ENCODE results near the gene MYL4.
"Not testable (repeated sequence)": the region's sequence is repeated elsewhere in the genome, so short reads cannot be mapped to it uniquely, and the experiment has no call there.

The MYL4 gene

DNA sequence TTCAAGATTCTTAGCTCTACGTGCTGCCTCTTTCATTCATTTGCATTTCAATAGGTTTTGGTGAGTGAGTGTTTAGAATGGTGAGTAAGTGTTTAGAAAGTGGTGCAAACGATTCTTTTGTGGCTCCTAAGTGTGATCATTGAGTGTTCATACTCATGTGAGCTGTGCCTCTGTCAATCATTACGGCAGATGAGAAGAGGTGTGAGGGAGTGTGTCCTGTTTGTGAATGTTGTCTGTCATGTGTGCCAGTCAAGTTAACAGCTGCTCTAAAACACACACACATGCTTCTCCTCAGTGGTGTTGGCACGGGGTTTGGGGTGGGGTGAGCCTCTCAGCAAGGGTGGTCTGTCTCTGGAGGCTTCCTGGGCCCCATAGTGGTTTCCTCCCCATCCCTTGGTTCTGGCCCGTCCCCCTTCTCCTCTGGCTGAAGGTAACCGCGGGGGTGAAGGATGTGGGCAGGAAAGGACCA is 11.4 kb downstream of the MYL4 start:
- H3K4me1 Mint-ChIP-seq (ENCODE audit: low read depth): peaks cover 56% of the 10 kb centered on the region
- peak overlapping the region; percentile 50 for H3K27ac Mint-ChIP-seq
- intact Hi-C loops (cut with micrococcal nuclease): no loop called here
- no peaks in the 10 kb centered on the region for H3K9me3 Mint-ChIP-seq
- H3K4me3 Mint-ChIP-seq: no peak overlapping the region
- peaks cover 6% of the 10 kb centered on the region for H3K36me3 Mint-ChIP-seq (ENCODE audit: low read depth)
- H3K27me3 Mint-ChIP-seq: peaks cover 32% of the 10 kb centered on the region

DNA sequence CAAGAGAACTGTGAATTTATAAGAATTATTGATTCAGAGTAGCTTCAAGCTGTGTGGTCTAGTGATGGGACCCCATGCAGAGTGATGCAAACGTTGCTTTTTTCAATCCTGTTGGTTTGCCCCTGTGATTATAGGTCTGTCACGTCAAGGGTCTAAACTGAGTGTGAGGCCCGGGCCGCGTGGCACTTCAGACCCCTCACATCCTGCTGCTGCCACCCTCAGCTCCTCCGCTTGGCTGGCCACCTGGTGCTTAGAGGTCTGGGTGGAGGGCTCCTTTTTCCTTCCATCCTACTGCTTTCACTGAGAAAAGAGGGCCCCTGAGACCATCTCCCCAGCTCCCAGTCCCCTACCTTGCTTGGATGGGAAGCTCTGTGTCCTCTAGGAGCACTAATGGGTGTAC is 12.0 kb downstream of the MYL4 start:
- intact Hi-C loops (cut with micrococcal nuclease): no loop called here
- peaks cover 32% of the 10 kb centered on the region for H3K27me3 Mint-ChIP-seq
- no peak overlapping the region for H3K4me3 Mint-ChIP-seq
- peaks cover 6% of the 10 kb centered on the region for H3K36me3 Mint-ChIP-seq (ENCODE audit: low read depth)
- peaks cover 62% of the 10 kb centered on the region for H3K4me1 Mint-ChIP-seq (ENCODE audit: low read depth)
- no peak overlapping the region for H3K27ac Mint-ChIP-seq
- no peaks in the 10 kb centered on the region for H3K9me3 Mint-ChIP-seq

DNA sequence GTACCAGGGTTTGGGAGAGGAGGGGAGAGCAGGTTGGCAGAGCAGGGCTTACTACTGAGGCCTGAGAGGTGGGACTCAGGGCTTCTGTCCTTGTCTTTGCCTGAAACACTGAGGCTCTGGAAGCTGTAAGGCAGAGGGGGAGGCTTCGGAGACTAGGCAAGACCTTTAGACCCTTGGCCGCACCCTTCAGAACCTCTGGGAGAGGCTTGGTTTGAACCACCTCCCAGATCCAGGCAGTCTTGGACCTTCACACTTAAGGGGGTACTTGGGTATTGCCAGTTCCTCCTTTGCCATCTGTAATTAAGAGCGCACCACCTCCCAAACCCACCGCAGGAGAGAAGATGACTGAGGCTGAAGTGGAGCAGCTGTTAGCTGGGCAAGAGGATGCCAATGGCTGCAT is 12.9 kb downstream of the MYL4 start:
- Mint-ChIP-seq H3K27ac (peak overlapping the region; percentile 51), H3K4me3 (no peak overlapping the region), H3K36me3 (ENCODE audit: low read depth) (peaks cover 6% of the 10 kb centered on the region), H3K4me1 (ENCODE audit: low read depth) (peaks cover 69% of the 10 kb centered on the region), H3K27me3 (peaks cover 32% of the 10 kb centered on the region), H3K9me3 (no peaks in the 10 kb centered on the region)
- intact Hi-C loops (cut with micrococcal nuclease): no loop called here

DNA sequence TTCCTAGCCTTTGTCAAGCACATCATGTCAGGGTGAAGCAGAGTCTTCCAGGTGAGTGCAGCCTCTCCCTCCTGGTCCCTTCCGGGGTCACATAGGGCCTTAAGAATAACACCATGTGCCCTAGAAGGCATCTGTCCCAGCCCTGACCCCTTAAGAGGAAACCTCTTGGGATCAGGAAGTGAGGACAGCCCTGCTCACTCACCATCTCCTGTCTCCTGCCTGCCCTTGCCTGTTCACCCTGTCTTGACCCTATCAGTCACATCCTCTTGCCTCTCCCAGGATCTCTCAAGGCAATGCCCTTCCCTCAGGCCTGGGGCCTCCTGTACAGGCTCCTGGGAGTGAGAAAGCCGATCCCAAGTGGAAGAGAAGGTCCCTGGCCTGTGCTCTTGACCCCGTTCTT is 13.9 kb downstream of the MYL4 start:
- no peak overlapping the region for H3K4me3 Mint-ChIP-seq
- intact Hi-C loops (cut with micrococcal nuclease): no loop called here
- H3K27ac Mint-ChIP-seq: peak overlapping the region; percentile 90
- peaks cover 78% of the 10 kb centered on the region for H3K4me1 Mint-ChIP-seq (ENCODE audit: low read depth)
- peaks cover 6% of the 10 kb centered on the region for H3K36me3 Mint-ChIP-seq (ENCODE audit: low read depth)
- H3K9me3 Mint-ChIP-seq: no peaks in the 10 kb centered on the region
- H3K27me3 Mint-ChIP-seq: peaks cover 32% of the 10 kb centered on the region

DNA sequence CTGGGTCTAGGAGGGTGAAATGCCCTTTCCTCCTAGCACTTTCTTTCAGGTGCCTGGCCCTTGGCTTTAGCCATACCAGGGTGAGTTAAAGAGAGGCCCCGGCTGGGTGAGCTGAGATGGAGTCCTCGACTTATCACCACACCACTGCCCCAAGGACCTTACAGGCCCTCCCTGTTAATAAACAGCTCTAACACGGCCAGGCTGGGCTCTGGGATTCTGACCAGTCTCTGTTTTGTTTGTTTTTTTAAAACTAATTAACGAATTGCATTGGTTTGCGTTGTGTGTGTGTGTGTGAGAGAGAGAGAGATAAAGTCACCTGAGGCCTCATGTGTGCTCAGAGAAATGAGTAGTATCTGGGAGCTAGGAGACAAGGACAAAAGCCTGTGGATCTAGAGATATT is 14.3 kb downstream of the MYL4 start:
- no peaks in the 10 kb centered on the region for H3K9me3 Mint-ChIP-seq
- peaks cover 32% of the 10 kb centered on the region for H3K27me3 Mint-ChIP-seq
- H3K4me1 Mint-ChIP-seq (ENCODE audit: low read depth): peaks cover 80% of the 10 kb centered on the region
- peaks cover 6% of the 10 kb centered on the region for H3K36me3 Mint-ChIP-seq (ENCODE audit: low read depth)
- no peak overlapping the region for H3K4me3 Mint-ChIP-seq
- H3K27ac Mint-ChIP-seq: peak overlapping the region; percentile 90
- intact Hi-C loops (cut with micrococcal nuclease): no loop called here

DNA sequence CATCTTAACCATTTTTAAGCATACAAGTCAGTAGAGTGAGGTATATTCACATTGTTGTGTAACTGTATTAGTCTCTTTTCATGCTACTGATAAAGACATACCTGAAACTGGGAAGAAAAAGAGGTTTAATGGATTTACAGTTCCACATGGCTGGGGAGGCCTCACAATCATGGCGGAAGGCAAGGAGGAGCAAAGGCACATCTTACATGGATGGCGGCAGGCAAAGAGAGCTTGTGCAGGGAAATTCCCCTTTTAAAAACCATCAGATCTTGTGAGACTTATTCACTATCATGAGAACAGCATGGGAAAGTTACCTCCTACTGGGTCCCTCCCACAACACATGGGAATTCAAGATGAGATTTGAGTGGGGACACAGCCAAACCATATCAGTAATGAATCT is 14.9 kb downstream of the MYL4 start:
- H3K27ac Mint-ChIP-seq: peak overlapping the region; percentile 90
- intact Hi-C loops (cut with micrococcal nuclease); H3K4me3 Mint-ChIP-seq; H3K36me3 Mint-ChIP-seq (ENCODE audit: low read depth); H3K9me3 Mint-ChIP-seq: not testable (repeated sequence)
- peaks cover 73% of the 10 kb centered on the region for H3K4me1 Mint-ChIP-seq (ENCODE audit: low read depth)
- peaks cover 29% of the 10 kb centered on the region for H3K27me3 Mint-ChIP-seq

DNA sequence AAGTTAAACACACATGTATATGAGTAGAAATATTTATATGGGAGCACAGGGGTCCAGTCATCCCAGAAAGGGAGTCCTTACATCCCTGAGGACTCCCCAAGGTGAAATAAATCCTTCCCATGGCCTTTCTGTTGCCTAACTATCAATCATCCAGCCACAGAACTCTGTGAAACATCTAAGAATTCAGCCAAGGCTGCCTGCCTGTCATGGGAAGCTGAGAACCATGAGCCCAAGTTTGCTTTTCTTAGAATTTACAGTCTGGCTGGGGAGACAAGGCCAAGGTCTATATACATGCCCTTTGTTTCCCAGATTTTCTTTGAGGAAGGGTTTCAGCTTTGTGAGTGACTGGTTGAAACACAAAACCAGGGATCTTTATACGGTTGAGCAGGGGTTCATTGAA is 15.8 kb downstream of the MYL4 start:
- H3K9me3 Mint-ChIP-seq: no peaks in the 10 kb centered on the region
- H3K27ac Mint-ChIP-seq: peak overlapping the region; percentile 90
- intact Hi-C loops (cut with micrococcal nuclease): loop anchor here (5.0 kb wide), 1 partner anchor 38 kb away; the partner anchor contains the start of gene CDC27
- H3K36me3 Mint-ChIP-seq (ENCODE audit: low read depth): peaks cover 6% of the 10 kb centered on the region
- H3K4me1 Mint-ChIP-seq (ENCODE audit: low read depth): peaks cover 72% of the 10 kb centered on the region
- H3K4me3 Mint-ChIP-seq: no peak overlapping the region
- H3K27me3 Mint-ChIP-seq: peaks cover 20% of the 10 kb centered on the region

DNA sequence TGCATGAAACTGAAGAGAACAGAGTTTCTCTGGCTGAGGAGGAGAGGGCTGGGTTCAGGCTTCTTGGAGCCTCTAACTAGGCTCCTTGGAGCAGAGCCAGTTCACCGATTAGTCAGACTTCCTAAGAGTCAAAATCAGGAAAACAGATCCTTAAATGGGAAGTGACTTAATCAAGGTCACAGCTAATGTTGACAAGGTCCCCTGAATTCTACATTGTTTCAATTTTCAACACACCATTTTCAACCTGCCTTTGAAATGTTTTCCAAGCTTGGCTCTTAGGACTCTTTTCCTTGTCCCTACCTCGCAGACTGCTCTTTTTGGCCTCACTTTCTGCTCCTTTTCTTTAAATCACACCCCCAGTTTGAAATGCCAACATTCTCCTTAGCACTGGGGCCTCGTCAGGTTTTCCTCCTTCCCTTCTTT is 16.3 kb downstream of the MYL4 start:
- Mint-ChIP-seq H3K27ac (peak overlapping the region; percentile 90), H3K9me3 (no peaks in the 10 kb centered on the region), H3K27me3 (peaks cover 20% of the 10 kb centered on the region), H3K4me1 (ENCODE audit: low read depth) (peaks cover 72% of the 10 kb centered on the region), H3K4me3 (peak overlapping the region; percentile 10), H3K36me3 (ENCODE audit: low read depth) (peaks cover 6% of the 10 kb centered on the region)
- intact Hi-C loops (cut with micrococcal nuclease): loop anchor here (5.0 kb wide), 1 partner anchor 38 kb away; the partner anchor contains the start of gene CDC27

DNA sequence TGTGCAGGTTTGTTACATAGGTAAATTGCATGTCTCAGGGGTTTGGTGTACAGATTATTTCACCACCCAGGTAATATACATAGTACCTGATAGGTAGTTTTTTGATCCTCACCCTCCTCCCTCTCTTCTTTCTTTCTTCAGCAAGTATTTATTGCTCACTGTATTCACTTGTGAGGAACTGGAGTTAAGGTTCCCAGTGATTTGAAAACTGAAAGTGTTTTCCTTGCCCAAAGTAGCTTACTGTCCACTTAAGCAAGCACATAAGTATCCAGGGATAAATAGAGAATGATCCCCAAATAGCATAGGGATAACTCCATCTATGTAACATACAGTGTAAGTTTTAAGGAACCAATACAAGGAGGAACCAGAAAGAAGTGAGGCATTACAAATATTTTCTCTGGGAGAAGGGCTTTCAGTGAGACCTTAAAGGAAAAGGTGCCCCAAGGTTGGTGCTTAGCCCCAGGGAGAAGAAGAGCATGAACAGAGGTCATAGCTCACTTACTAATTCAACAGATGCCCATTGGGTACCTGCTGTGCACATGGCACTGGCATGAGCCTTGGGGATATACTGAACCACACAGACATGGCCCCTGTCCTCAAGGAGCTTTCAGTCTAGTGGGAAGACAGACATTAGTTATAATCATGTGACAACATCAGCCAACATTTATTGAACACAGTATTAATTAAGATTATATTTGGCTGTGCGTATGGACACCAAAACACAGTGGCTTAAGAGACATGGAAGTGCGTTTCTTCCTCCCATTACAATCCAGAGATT is 17.0 kb downstream of the MYL4 start:
- no peaks in the 10 kb centered on the region for H3K9me3 Mint-ChIP-seq
- H3K27ac Mint-ChIP-seq: peak overlapping the region; percentile 90
- intact Hi-C loops (cut with micrococcal nuclease): loop anchor here (5.0 kb wide), 1 partner anchor 39 kb away; the partner anchor contains the start of gene CDC27

DNA sequence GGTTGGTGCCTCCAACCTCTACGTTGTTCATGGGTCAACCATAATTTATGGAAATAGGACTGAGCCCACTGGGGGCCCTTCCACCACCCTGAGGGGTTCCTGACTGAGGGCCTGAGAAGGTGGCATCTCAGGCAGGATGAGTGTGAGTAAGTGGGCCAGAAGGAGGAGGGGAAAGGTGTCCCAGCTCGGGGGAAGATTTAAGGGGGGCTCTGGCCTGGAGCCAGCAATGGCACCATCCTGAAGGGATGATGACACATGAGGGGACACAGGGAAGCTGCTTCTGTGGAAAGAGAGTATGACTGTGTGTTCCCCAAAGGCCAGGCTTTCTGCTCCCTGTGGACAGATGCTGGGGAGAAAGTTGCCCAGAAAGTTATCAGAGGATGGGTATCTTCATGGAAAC is 18.7 kb downstream of the MYL4 start:
- Mint-ChIP-seq H3K36me3 (ENCODE audit: low read depth) (peaks cover 6% of the 10 kb centered on the region), H3K4me3 (no peak overlapping the region), H3K27me3 (peaks cover 9% of the 10 kb centered on the region), H3K9me3 (no peaks in the 10 kb centered on the region), H3K27ac (no peak overlapping the region), H3K4me1 (ENCODE audit: low read depth) (peaks cover 72% of the 10 kb centered on the region)
- intact Hi-C loops (cut with micrococcal nuclease): loop anchor here (5.0 kb wide), 1 partner anchor 41 kb away; the partner anchor contains the start of gene CDC27

More for the DNA sequence above, 17.0 kb downstream of the MYL4 start:
- peaks cover 76% of the 10 kb centered on the region for H3K4me1 Mint-ChIP-seq (ENCODE audit: low read depth)
- H3K36me3 Mint-ChIP-seq (ENCODE audit: low read depth): peaks cover 6% of the 10 kb centered on the region
- H3K27me3 Mint-ChIP-seq: peaks cover 20% of the 10 kb centered on the region
- H3K4me3 Mint-ChIP-seq: peak overlapping the region; percentile 10

DNA sequence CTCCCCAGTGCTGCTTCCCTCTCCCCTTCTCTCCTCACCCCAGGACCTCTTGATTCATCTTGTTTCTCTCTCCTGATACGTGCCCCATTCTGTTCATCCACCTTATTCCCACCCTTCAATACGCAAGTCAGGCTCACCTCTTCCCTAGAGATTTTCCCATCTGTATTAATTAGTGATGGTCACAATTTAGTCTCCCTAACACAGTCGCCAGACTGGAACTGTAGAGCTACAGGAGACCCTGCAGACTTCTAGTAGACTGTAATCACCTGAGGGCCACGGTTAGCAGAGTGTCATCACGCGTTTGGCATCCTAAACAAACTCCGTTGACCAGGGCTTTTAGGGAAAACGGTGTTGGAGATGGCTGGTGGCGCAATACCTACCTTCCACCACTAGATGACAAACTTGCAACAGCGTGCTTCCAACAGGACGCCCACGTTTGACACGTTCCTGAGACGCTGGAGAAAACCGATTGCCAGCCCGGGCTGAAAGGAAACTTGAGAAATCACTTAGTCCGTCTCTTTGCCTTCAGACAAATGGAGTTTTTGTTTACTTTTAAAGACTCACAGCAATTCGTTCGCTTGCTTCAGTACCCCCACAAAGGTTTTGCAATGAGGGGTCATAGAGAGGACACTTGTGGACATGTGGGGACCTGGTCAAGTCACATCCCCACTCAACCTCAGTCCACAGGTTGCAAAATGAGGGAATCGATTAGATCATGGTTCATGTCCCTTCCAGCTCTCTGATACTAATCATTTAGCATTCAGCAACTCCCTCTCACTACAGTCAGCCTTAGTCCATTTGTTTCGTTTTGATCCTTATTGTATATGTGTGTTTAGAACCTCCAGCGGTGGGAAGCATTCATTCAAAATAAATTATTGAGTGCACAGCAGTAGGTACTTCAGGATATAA is 20.6 kb downstream of the MYL4 start:
- intact Hi-C loops (cut with micrococcal nuclease): loop anchor here (1.0 to 5.0 kb wide), 2 partner anchors 42 to 86 kb away; partner anchors contain the start of gene CDC27
- Mint-ChIP-seq H3K27ac (peak overlapping the region; percentile 42), H3K36me3 (ENCODE audit: low read depth) (no peaks in the 10 kb centered on the region), H3K9me3 (no peaks in the 10 kb centered on the region), H3K4me1 (ENCODE audit: low read depth) (peaks cover 56% of the 10 kb centered on the region), H3K4me3 (peak overlapping the region; percentile 38), H3K27me3 (peaks cover 9% of the 10 kb centered on the region)

DNA sequence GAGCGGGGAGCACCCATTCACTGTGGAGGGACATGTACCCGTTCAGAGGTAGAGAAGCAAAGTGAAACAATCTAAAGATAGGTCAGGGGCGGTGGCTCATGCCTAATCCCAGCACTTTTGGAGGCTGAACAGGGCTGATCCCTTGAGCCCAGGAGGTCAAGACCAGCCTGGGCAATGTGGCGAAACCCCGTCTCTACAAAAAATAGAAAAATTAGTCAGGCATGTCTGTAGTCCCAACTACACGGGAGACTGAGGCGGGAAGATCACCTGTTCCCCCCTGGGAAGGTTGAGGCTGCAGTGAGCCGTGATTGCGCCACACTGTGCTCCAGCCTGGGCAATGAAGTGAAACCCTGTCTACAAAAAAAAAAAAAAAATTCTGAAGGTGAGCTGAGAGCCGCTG is 21.7 kb downstream of the MYL4 start:
- intact Hi-C loops (cut with micrococcal nuclease): no loop called here
- Mint-ChIP-seq H3K27me3 (peaks cover 9% of the 10 kb centered on the region), H3K4me3 (no peak overlapping the region), H3K9me3 (no peaks in the 10 kb centered on the region), H3K4me1 (ENCODE audit: low read depth) (peaks cover 46% of the 10 kb centered on the region), H3K36me3 (ENCODE audit: low read depth) (no peaks in the 10 kb centered on the region), H3K27ac (peak overlapping the region; percentile 28)

DNA sequence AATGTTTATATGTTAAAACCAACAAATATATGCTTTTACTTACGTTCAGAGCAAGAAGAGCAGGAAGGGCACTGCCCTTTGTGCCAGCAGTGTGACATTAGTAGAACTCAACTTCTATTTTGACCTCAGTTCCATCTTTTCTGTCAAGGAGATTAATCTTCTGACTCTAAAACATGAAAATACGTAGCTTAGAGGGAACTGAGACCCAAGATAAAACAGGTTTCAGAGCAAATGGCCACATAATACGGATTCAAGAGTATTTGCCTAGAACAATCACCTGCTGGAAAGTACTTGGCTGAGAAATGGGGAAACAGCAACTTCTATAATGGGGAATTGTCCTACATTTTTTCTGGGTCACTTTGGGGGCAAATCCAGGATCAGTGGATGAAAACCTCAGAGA is 22.2 kb downstream of the MYL4 start:
- intact Hi-C loops (cut with micrococcal nuclease): no loop called here
- H3K27ac Mint-ChIP-seq: no peak overlapping the region
- H3K4me1 Mint-ChIP-seq (ENCODE audit: low read depth): peaks cover 41% of the 10 kb centered on the region
- no peaks in the 10 kb centered on the region for H3K9me3 Mint-ChIP-seq
- H3K4me3 Mint-ChIP-seq: no peak overlapping the region
- peaks cover 9% of the 10 kb centered on the region for H3K27me3 Mint-ChIP-seq
- H3K36me3 Mint-ChIP-seq (ENCODE audit: low read depth): no peaks in the 10 kb centered on the region

DNA sequence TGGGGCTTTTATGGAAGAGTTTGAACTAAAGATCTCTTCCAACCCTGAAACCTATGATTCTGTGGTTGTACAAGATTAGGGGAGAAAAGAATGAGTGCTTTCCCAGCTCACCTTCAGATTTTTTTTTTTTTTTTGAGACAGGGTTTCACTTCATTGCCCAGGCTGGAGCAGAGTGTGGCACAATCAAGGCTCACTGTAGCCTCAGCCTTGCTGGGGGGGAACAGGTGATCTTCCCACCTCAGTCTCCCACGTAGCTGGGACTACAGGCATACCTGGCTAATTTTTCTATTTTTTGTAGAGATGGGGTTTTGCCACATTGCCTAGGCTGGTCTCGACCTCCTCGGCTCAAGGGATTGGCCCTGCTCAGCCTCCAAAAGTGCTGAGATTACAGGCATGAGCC is 22.7 kb downstream of the MYL4 start:
- H3K36me3 Mint-ChIP-seq (ENCODE audit: low read depth): no peaks in the 10 kb centered on the region
- peaks cover 9% of the 10 kb centered on the region for H3K27me3 Mint-ChIP-seq
- intact Hi-C loops (cut with micrococcal nuclease): no loop called here
- H3K9me3 Mint-ChIP-seq: peaks cover 5% of the 10 kb centered on the region
- no peak overlapping the region for H3K4me3 Mint-ChIP-seq
- peaks cover 36% of the 10 kb centered on the region for H3K4me1 Mint-ChIP-seq (ENCODE audit: low read depth)
- H3K27ac Mint-ChIP-seq: peak overlapping the region; percentile 53

All from dendritic cell treated with granulocyte-macrophage colony-stimulating factor and Interleukin-4, amounts not matched to agents 40 ng/mL and 50 ng/mL, for 4 days (primary cell).